ENCODE measurements around the gene KCTD1. TPM values are rescaled to one million over a fixed set of nuclear protein-coding genes. Genes with fewer than 3 reads are reported as not detected.

KCTD1 gene
- total and polyA plus RNA-seq, 10 of the 15 experiments (the other 5 are each of a cell fraction or from before 2014, with no cell fraction given) = 1.5 to 13.4 (median 5.5) TPM

DNA sequence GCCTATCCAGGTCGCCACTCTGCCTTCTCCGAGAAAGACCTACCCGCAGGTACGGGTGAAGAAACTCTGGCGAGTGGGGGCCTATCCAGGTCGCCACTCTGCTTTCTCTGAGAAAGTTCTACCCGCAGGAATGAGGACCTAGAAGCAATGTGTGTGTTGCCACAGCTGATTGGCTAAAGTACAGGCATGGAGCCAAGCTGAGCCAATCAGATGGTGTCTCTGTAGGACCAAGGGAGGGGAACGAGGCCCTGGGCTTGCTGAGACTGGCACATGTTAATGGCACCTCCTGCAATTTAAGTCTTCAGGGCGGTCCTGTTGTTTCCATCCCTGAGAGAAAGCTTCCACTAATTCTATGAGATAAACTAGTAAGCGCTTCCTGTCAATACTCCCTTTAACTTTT is 82.3 kb downstream of the KCTD1 start:
- no peak overlapping the region for H3K27ac ChIP-seq (ENCODE audit: control insufficient read depth, insufficient read depth)
- no peaks in the 10 kb centered on the region for H3K79me2 ChIP-seq (ENCODE audit: control insufficient read depth, insufficient read depth, low read length)
- no peak overlapping the region for H3K4me3 ChIP-seq
- ATAC-seq = no peak
- no peak overlapping the region for H2AFZ ChIP-seq (ENCODE audit: control insufficient read depth, low read depth, low read length)
- H3K9me3 ChIP-seq (replicated peaks; ENCODE audit: control insufficient read depth, insufficient read depth, low read length) = no peaks in the 10 kb centered on the region
- no peaks in the 10 kb centered on the region for H4K20me1 ChIP-seq (ENCODE audit: control insufficient read depth, insufficient read depth)
- BruUV-seq (replicated peaks) = no TSS peak
- intact Hi-C loops (cut with micrococcal nuclease; ENCODE audit: unreplicated experiment) (no loop called here), in situ Hi-C loops (cut with MboI) (loop anchor here (5.0 kb wide), 1 partner anchor 49 kb away; no protein-coding TSS in a partner anchor)
- 91% methylated on average over 5 of the region's 10 CpGs for WGBS (ENCODE audit: insufficient coverage, insufficient replicate concordance, low lambda C conversion rate, missing lambda C conversion rate)
- TF ChIP-seq DPF2 (IDR thresholded peaks at IDR 0.05) (no peak), NFIC (IDR thresholded peaks at IDR 0.05; ENCODE audit: low read depth, low read length) (no peak), RFX5 (IDR thresholded peaks at IDR 0.05; ENCODE audit: low read depth, low read length) (no peak), CHD1 (IDR thresholded peaks at IDR 0.05; ENCODE audit: low read depth, low read length) (no peak)
- ChIA-PET CTCF (interaction anchor here (1.0 to 1.2 kb wide), 2 partner anchors 20 to 82 kb away, joined by 3 to 4 read pairs; no protein-coding TSS in a partner anchor), SMC1A (ENCODE audit: uncharacterized antibody, unreplicated experiment) (interaction anchor here (1.3 to 1.4 kb wide), 2 partner anchors 10 to 77 kb away, joined by 3 to 5 read pairs; no protein-coding TSS in a partner anchor), POLR2A (no interaction called here), RAD21 (ENCODE audit: unreplicated experiment) (interaction anchor here (0.7 kb wide), 1 partner anchor 16 kb away, joined by 3 read pairs; no protein-coding TSS in a partner anchor)
- FAIRE-seq = no peak
- no peak for DNase-seq (ENCODE audit: low read depth, low spot score)
- H3K4me1 ChIP-seq (ENCODE audit: control insufficient read depth, insufficient read depth, low read length) = peaks cover 31% of the 10 kb centered on the region
- no peak overlapping the region for H3K4me2 ChIP-seq (ENCODE audit: control insufficient read depth, insufficient read depth)
- H3K9ac ChIP-seq (ENCODE audit: control insufficient read depth, insufficient read depth, low read length) = no peak overlapping the region
- no peaks in the 10 kb centered on the region for H3K27me3 ChIP-seq (replicated peaks in 1 of 2; ENCODE audit: control insufficient read depth in 2 of 2, insufficient read depth in 2 of 2, low read length in 1 of 2)
- no peaks in the 10 kb centered on the region for H3K36me3 ChIP-seq (ENCODE audit: control insufficient read depth in 2 of 2, insufficient read depth in 2 of 2, low read length in 1 of 2)

DNA sequence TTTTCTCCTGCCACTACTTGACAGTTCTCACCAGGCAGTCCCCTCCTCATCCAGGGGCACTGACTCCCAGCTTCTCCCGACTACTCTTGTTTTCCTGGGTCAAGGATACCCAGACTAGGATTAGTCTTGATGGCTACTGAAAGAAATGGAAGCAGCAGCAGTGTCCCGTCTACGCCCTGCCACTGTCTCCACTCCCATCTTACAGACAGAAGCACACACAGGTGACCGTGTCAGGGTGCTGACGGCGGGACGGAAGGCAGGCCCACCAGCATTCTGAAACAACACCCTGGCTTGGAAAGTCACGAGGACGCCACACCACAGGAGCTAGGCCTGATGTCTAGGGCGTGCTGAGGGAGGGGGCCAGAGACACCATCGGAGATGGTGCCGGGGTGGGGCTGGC is 82.9 kb downstream of the KCTD1 start:
- ChIA-PET POLR2A (no interaction called here), SMC1A (ENCODE audit: uncharacterized antibody, unreplicated experiment) (no interaction called here), CTCF (no interaction called here), RAD21 (ENCODE audit: unreplicated experiment) (no interaction called here)
- no peak for DNase-seq (ENCODE audit: low read depth, low spot score)
- Histone ChIP-seq H3K36me3 (ENCODE audit: control insufficient read depth in 2 of 2, insufficient read depth in 2 of 2, low read length in 1 of 2) (no peaks in the 10 kb centered on the region), H3K9ac (ENCODE audit: control insufficient read depth, insufficient read depth, low read length) (no peak overlapping the region), H3K27ac (ENCODE audit: control insufficient read depth, insufficient read depth) (no peak overlapping the region), H3K79me2 (ENCODE audit: control insufficient read depth, insufficient read depth, low read length) (no peaks in the 10 kb centered on the region), H3K4me2 (ENCODE audit: control insufficient read depth, insufficient read depth) (no peak overlapping the region), H3K27me3 (replicated peaks in 1 of 2; ENCODE audit: control insufficient read depth in 2 of 2, insufficient read depth in 2 of 2, low read length in 1 of 2) (no peaks in the 10 kb centered on the region), H2AFZ (ENCODE audit: control insufficient read depth, low read depth, low read length) (no peak overlapping the region), H3K4me1 (ENCODE audit: control insufficient read depth, insufficient read depth, low read length) (peaks cover 31% of the 10 kb centered on the region), H3K9me3 (replicated peaks; ENCODE audit: control insufficient read depth, insufficient read depth, low read length) (no peaks in the 10 kb centered on the region), H3K4me3 (no peak overlapping the region), H4K20me1 (ENCODE audit: control insufficient read depth, insufficient read depth) (no peaks in the 10 kb centered on the region)
- FAIRE-seq = no peak
- TF ChIP-seq FOXM1 (IDR thresholded peaks at IDR 0.05; ENCODE audit: low read depth, low read length) = no peak
- TF ChIP-seq LARP7 (IDR thresholded peaks at IDR 0.05) = no peak
- no peak for TF ChIP-seq EGR1 (IDR thresholded peaks at IDR 0.05; ENCODE audit: borderline replicate concordance in 1 of 2, low read depth in 2 of 2, low read length in 2 of 2)
- TF ChIP-seq RUNX3 (IDR thresholded peaks at IDR 0.05; ENCODE audit: low read length) = no peak
- no peak for TF ChIP-seq ZSCAN29 (IDR thresholded peaks at IDR 0.05)
- no peak for TF ChIP-seq ZNF274 (IDR thresholded peaks at IDR 0.05; ENCODE audit: insufficient read depth, insufficient read length)
- TF ChIP-seq RAD51 (IDR thresholded peaks at IDR 0.05) = no peak
- TF ChIP-seq, protein P1, sequence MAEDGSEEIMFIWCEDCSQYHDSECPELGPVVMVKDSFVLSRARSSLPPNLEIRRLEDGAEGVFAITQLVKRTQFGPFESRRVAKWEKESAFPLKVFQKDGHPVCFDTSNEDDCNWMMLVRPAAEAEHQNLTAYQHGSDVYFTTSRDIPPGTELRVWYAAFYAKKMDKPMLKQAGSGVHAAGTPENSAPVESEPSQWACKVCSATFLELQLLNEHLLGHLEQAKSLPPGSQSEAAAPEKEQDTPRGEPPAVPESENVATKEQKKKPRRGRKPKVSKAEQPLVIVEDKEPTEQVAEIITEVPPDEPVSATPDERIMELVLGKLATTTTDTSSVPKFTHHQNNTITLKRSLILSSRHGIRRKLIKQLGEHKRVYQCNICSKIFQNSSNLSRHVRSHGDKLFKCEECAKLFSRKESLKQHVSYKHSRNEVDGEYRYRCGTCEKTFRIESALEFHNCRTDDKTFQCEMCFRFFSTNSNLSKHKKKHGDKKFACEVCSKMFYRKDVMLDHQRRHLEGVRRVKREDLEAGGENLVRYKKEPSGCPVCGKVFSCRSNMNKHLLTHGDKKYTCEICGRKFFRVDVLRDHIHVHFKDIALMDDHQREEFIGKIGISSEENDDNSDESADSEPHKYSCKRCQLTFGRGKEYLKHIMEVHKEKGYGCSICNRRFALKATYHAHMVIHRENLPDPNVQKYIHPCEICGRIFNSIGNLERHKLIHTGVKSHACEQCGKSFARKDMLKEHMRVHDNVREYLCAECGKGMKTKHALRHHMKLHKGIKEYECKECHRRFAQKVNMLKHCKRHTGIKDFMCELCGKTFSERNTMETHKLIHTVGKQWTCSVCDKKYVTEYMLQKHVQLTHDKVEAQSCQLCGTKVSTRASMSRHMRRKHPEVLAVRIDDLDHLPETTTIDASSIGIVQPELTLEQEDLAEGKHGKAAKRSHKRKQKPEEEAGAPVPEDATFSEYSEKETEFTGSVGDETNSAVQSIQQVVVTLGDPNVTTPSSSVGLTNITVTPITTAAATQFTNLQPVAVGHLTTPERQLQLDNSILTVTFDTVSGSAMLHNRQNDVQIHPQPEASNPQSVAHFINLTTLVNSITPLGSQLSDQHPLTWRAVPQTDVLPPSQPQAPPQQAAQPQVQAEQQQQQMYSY (CRISPR knock-in tag; IDR thresholded peaks at IDR 0.05) = no peak
- TF ChIP-seq ZNF384 (IDR thresholded peaks at IDR 0.05; ENCODE audit: borderline replicate concordance, low read depth, low read length) = no peak
- TF ChIP-seq POLR2A (IDR thresholded peaks at IDR 0.05; ENCODE audit: low read depth, low read length) = no peak
- TF ChIP-seq BRCA1 (IDR thresholded peaks at IDR 0.05; ENCODE audit: low read depth, low read length) = no peak
- TF ChIP-seq TCF7 (IDR thresholded peaks at IDR 0.05; ENCODE audit: borderline replicate concordance) = no peak
- TF ChIP-seq HCFC1 (IDR thresholded peaks at IDR 0.05; ENCODE audit: low read length) = no peak
- no peak for TF ChIP-seq NR2C2 (IDR thresholded peaks at IDR 0.05; ENCODE audit: borderline replicate concordance, control insufficient read depth, insufficient read length, low read depth)
- intact Hi-C loops (cut with micrococcal nuclease; ENCODE audit: unreplicated experiment) (no loop called here), in situ Hi-C loops (cut with MboI) (loop anchor here (5.0 kb wide), 1 partner anchor 48 kb away; no protein-coding TSS in a partner anchor)
- BruUV-seq (replicated peaks) = no TSS peak
- 93% methylated on average over 12 of the region's 12 CpGs for WGBS (ENCODE audit: insufficient coverage, insufficient replicate concordance, low lambda C conversion rate, missing lambda C conversion rate)
- no peak for ATAC-seq
